GM23338 (cell line): ENCODE measurements around the gene NRP1.
"Not testable (repeated sequence)": the region's sequence is repeated elsewhere in the genome, so short reads cannot be mapped to it uniquely, and the experiment has no call there.

ENCODE experiments used
- TF ChIP-seq, protein P1 (sequence below): IDR thresholded peaks from one replicate; pipeline ENCODE4 v1.6.1; 2018; ENCODE audit warnings: antibody characterized with exemption; ENCODE audit not compliant: unreplicated experiment
- TF ChIP-seq, protein P2 (sequence below), 2 experiments: fragments of 200-600 bp in 1 of 2; sonication (generic) in 1 of 2; conservative IDR thresholded peaks; 2 replicates each; pipeline versions ENCODE4 v1.5.1 to v1.6.1; 2016 to 2017; ENCODE audit warnings: antibody characterized with exemption in 2 of 2, low read depth in 2 of 2, mild to moderate bottlenecking in 2 of 2, moderate library complexity in 1 of 2

DNA sequence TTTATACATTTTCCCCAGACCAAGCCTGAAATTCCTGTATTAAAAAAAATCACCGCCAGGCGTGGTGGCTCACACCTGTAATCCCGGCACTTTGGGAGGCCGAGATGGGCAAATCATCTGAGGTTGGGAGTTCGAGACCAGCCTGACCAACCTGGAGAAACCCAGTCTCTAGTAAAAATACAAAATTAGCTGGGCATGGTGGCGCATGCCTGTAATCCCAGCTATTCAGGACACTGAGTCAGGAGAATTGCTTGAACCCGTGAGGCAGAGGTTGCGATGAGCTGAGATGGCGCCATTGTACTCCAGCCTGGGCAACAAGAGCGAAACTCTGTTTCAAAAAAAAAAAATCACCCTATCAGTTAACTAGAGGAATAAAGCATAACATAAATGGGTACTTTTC is 195.8 kb downstream of the NRP1 start:
- TF ChIP-seq, protein P1, sequence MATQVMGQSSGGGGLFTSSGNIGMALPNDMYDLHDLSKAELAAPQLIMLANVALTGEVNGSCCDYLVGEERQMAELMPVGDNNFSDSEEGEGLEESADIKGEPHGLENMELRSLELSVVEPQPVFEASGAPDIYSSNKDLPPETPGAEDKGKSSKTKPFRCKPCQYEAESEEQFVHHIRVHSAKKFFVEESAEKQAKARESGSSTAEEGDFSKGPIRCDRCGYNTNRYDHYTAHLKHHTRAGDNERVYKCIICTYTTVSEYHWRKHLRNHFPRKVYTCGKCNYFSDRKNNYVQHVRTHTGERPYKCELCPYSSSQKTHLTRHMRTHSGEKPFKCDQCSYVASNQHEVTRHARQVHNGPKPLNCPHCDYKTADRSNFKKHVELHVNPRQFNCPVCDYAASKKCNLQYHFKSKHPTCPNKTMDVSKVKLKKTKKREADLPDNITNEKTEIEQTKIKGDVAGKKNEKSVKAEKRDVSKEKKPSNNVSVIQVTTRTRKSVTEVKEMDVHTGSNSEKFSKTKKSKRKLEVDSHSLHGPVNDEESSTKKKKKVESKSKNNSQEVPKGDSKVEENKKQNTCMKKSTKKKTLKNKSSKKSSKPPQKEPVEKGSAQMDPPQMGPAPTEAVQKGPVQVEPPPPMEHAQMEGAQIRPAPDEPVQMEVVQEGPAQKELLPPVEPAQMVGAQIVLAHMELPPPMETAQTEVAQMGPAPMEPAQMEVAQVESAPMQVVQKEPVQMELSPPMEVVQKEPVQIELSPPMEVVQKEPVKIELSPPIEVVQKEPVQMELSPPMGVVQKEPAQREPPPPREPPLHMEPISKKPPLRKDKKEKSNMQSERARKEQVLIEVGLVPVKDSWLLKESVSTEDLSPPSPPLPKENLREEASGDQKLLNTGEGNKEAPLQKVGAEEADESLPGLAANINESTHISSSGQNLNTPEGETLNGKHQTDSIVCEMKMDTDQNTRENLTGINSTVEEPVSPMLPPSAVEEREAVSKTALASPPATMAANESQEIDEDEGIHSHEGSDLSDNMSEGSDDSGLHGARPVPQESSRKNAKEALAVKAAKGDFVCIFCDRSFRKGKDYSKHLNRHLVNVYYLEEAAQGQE: not testable (repeated sequence)
- TF ChIP-seq, protein P2, sequence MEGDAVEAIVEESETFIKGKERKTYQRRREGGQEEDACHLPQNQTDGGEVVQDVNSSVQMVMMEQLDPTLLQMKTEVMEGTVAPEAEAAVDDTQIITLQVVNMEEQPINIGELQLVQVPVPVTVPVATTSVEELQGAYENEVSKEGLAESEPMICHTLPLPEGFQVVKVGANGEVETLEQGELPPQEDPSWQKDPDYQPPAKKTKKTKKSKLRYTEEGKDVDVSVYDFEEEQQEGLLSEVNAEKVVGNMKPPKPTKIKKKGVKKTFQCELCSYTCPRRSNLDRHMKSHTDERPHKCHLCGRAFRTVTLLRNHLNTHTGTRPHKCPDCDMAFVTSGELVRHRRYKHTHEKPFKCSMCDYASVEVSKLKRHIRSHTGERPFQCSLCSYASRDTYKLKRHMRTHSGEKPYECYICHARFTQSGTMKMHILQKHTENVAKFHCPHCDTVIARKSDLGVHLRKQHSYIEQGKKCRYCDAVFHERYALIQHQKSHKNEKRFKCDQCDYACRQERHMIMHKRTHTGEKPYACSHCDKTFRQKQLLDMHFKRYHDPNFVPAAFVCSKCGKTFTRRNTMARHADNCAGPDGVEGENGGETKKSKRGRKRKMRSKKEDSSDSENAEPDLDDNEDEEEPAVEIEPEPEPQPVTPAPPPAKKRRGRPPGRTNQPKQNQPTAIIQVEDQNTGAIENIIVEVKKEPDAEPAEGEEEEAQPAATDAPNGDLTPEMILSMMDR (conservative IDR thresholded peaks at IDR 0.05; ENCODE audit: low read depth in 2 of 2): not testable (repeated sequence)
